Stimulated activated CD4-positive, alpha-beta T cell treated with anti-CD3 and anti-CD28 coated beads, Interleukin-4, amount 100 ng/mL, for 4 hours (primary cell): Measurements from ENCODE around the gene SHANK1.

Source experiments
- DNase-seq, 2 experiments: peaks; one replicate each; pipeline ENCODE4 v3.0.0-alpha.2; 2020

SHANK1 gene

DNA sequence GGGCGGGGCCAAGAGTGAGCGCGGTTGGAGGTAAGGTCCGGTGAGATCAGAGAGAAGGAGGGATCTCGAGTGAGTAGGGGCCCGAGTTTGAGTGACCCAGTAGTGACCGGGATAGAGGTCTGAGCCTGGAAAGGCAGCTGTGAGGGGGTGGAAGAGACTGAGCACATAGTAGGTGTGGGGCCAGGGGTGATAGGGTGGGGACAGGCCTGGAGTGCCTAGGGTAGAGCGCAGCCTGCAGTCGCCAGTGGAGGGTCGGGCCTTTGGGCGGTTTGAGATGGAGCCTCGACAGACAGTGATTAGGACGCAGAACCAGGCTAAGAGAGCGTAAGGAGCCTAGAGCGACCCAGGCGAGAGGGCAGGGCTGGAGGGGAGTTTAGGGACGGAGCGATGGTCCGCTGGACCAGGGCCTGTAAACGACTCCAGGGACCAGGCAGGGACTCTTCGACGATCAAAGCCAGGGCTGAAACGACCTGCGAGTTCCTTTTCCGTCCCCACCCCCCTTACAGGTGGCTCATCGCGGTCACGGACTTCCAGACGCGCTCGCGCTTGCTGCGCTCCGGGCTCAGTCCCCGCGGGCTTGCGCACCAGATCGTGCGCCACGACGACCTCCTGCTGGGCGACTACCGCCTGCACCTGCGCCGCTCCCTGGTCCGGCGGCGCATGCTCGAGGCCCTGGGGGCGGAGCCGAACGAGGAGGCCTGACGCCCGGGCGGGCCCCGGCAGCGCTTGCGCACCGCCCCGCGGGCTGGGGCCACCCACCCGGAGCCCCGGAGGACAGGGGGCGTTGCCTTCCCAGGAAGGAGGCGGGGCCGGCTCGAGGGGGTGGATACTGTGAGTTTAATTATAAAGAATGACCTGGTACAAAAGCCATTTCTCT, 60.9 kb downstream of the SHANK1 start:
- DNase-seq: peak; percentile 62 to 63

DNA sequence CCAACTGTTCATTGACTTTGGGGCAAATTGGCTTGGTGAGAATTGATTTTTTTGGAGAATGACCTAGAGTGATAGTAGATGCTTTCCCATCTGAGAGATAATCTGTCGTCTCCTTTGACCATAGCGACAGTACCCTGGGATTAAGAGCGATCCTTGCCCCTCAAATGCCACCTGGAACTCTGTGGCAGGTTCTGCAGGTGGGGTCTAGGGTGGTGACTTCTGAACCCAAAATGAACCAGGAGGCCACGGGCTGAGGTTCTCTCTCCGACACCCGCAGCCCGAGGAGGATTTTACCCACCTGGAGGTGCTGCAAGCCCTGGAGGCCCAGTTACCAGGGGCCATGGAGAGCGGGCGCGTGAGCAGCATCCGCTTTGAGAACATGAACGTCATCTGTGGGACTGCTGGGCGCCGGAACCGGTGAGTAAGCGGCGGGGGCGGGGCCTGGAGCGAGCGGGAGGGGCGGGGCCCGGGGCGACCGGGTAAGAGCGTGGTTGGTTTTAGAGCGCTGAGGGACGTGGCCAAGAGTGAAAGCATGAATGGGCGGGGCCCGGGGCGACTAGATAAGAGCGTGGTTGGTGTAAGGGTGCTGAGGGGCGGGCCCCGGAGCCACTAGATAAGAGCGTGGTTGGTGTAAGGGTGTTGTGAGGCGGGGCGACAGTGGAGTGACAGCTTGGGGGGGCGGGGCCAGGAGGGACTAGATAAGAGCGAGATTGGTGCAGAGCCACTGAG, 61.7 kb downstream of the SHANK1 start:
- DNase-seq: peak; percentile 83 to 86

DNA sequence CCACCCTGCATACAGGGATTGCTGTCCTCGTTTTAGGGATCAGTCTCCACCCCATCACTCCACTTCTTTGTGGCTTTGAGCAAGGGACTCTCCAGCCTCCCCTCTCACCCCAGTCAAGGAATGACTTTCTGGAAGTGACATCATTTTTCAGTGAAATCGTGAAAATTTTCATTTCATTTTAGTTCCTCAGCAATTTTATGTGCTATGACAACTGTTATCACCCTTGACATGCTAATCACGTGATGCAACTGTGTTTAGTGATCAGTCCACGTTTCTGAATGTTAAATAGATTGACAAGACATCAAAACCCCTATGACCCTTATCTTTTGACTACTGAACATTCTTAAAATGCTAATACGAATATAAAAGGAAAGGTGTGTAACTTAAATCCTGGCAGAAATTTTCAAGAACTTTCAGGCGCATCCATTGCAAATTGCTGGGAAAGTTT, 62.4 kb downstream of the SHANK1 start:
- no peak for DNase-seq

DNA sequence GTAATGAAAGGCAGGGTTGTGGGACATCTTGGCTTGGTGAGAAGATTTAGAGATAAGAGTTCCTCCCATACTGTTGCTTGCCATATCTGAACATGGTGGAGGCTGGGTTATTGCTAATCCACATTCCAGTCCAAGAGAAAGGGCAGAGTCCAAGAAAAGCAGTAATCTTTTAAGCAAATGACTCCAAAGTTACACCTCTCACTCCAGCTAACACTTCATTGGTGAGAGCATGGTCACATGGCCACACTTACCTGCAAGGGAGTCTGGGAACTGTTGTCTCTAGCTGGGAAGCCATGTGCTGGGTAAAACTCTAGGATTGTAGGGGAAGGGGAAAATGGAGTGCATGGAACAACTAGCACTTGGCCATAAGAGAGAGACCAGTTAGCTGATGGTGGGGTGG, 64.7 kb downstream of the SHANK1 start:
- DNase-seq: no peak

DNA sequence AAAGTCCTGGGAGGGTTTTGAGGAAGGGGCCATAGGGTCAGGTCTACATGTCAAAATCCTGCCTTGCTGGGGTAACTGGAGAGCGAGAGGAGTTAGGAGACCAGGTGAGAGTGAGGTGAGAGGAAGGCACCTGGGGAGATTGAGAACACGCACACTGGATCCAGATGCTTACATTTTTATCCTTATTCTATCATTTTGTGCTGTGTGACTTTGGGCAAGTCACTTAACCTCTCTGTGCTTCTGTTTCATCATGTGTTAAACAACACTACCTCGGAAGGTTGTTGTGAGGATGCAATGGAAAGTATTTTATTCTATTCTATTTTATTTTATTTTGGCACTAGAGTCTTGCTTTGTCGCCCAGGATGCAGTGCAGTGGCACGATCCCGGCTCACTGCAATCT, 66.9 kb downstream of the SHANK1 start:
- no peak for DNase-seq

DNA sequence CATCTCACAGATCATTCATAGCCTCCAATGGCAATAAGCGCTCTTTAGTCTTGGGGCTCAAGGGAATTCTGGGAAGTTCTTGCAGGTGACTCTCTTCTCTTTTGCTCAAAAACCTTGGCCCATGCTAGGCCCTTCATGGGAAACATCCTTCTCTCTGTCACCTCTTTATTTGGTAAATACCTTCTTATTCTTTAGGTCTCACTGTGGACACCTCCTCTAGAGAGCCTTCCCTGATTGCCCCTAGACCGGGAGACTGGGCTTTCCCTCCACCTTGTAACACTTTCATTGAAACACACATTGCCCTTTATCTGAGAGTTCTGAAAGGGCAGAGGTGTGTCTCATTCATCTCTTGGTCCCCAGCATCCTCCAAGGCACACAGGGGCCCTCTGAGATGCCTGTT, 68.4 kb downstream of the SHANK1 start:
- no peak for DNase-seq

DNA sequence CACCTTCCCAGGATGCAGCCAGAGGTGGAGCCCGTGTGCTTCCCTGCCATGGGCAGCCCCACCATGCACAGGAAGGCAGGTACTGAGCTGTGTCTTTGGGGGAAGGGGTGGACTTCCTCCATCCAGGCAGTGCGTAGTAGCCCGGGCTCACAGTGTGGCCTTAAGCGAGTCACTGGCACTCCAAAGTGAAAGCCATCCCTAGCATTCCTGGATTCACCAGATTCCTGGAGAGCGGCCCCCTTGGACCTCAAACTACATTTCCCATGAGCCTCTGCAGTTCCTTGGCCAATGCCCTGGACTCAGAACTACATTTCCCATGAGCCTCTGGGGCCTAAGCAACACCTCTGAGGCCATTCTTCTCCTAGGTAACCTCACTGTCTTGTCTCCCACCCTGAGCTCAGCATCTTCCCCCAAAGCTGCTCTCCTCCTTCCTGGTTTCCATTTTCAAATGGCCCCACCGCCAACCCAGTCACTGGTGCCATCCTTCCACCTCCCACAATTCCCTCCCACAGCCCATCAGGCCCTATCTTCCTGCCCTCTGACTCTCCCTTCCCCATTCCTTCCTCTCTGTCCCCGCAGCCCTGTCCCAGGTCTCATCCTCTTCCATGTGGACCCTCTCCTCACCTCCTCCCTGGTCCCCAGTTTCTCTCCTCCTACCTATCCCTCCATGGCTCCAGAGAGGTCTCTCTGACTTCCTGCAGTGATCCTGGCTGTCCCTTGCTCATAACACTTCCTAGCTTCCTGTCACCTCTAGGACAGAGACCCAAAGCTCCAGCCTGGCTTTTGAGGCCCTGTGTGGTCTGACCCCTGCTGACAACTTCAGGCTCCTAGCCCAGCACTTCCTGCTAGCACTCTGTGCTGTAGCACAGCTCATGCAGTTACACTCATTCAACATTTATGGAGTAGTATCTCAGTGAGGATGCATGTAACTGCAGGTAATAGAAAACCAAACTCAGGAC, 69.9 kb downstream of the SHANK1 start, which contains the start of gene C19orf81:
Gene C19orf81, plus strand, starts transcription at position 13 of the 959 bp plus-strand sequence. Its CDS starts 0 bp downstream, at position 13.
- no peak for DNase-seq

DNA sequence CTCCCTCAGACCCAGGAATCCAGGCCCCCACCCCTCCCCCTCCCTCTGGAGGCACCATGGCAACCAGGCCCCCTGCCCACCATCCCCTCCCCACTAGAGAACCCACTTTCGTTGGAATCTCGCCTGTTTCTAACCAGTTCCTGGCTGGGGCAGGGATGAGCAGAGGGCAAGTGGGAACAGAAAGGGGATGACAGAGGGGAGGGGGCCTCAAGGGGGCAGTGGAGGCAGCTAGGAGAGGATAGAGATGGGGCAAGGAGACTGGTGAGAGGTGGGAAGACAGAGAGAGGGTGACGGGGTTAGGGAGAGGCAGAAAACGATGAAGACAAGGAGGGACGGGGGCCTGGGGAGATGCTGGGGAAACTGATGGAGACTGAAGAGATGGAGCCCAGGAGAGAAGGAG, 70.9 kb downstream of the SHANK1 start:
- DNase-seq: no peak

DNA sequence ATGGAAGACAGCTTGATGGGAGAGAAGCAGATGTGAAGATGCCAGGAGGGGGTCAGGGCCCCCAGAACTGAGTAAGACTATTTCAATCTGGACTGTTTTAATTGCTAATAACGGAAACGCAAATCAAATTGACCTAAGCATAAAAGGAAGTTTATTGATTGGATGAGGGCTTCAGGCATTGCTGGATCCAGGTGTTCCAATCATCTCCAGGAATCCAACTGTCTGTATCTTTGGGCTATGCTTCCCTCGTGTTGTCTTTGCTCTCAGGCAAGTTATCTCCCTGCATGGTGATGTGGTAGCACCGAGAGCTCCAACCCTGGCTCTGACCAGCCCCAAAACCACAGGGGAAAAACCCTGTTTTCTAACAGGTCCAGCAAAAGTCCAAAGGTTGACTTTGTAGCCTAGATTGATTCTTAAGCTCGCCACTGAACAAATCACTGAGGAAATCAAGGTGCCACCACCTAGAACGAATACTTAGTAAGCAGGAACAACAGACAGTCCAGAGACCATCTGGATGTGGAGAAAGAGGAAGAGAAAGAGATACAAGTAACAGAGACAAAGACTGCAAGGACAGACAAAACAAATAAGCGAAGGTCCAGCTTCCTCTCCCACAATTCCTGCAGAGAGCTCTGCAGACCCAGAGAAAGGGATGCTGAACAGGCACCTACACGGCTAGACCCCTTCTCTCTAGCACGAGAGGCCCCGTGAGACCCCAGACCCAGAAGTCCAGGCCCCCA, 71.6 kb downstream of the SHANK1 start:
- no peak for DNase-seq

DNA sequence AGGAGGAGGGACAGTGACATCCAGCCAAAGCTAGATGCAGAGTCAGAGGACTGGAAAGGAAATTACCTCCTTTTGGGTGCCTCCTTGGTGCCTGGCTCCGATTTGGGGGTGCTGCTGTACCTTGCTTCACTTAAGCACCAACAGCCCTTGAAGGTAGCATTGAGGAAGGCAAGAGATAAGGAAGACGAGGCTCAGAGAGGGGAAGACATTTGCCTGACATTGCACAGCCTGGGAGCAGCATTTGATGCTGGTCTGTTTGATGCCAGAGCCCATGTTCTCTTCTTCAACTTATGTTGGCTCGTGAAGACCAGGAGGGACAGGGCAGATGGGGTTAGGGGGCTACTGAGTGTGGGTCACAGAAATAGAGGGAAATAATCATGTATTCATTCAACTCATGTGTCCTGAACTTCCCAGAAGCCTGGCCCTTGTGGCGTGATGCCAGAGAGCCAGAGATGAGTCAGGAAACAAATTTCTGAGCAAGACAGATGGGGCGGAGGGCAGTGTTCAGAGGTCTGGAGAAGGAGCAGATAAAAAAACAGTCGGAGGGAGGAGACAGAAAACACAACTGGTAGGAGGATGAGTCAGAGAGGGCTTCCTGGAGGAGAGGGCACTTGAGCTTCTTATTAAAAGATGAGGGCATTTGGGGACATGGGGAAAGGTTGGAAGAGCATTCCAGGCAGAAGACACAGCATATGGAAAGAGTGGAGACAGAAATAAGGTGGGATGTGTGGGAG, 73.4 kb downstream of the SHANK1 start:
- DNase-seq: no peak

DNA sequence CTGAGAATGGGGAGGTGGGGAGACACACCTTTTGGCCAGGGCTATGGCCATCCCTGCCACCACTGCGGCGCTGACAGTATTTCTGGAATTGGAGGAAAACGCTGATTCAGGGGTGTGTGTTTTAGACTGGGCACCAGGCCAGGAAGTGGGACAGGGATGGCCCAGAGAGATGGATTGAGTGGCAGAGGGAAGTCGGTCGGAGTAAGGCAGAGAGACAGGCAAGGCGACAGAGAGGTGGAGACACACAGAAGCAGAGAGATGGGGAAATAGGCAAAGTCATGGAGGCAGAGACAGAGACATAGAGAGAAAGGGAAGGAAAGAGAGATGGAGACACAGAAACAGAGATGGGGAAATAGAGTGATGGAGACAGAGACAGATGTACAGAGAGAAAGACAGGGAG, 74.5 kb downstream of the SHANK1 start:
- DNase-seq: no peak

DNA sequence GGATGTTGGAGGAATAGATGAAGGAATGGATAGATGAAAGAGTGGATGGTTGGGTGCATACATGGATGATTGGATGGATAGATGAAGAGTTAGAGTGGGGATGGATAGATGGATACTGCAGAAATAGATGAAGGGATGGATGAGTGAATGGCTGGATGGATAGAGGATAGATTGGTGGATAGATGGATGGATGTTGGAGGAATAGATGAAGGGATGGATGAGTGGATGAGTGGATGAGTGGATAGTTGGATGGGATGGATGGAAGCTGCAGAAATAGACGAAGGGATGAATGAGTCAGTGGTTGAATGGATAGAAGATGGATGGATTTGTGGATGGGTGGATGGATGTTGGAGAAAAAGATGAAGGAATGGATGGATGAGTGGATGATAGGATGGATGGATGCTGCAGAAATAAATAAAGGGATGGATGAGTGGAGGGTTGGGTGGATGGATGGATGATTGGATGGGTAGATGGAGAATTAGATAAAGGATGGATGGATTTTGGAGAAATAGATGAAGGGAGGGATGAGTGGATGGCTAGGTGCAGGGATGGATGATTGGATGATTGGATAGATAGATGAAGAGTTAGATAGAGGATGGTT, 75.2 kb downstream of the SHANK1 start:
- no peak for DNase-seq

DNA sequence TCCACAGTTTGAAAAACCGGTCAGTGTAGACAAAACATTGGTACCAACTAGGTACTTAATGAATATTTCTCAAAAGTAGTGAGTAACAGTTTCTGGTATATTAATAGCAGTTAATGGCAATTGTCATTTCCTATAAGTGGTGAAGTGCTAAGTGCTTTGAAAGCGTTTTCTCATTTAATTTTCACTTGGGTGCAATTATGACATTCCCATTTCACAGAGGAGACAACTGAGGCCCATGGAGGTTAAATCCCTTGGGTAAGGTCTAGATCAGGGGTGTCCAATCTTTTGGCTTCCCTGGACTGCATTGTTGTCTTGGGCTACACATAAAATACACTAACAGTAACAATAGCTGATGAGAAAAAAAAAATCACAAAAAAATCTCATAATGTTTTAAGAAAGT, 79.2 kb downstream of the SHANK1 start:
- no peak for DNase-seq

DNA sequence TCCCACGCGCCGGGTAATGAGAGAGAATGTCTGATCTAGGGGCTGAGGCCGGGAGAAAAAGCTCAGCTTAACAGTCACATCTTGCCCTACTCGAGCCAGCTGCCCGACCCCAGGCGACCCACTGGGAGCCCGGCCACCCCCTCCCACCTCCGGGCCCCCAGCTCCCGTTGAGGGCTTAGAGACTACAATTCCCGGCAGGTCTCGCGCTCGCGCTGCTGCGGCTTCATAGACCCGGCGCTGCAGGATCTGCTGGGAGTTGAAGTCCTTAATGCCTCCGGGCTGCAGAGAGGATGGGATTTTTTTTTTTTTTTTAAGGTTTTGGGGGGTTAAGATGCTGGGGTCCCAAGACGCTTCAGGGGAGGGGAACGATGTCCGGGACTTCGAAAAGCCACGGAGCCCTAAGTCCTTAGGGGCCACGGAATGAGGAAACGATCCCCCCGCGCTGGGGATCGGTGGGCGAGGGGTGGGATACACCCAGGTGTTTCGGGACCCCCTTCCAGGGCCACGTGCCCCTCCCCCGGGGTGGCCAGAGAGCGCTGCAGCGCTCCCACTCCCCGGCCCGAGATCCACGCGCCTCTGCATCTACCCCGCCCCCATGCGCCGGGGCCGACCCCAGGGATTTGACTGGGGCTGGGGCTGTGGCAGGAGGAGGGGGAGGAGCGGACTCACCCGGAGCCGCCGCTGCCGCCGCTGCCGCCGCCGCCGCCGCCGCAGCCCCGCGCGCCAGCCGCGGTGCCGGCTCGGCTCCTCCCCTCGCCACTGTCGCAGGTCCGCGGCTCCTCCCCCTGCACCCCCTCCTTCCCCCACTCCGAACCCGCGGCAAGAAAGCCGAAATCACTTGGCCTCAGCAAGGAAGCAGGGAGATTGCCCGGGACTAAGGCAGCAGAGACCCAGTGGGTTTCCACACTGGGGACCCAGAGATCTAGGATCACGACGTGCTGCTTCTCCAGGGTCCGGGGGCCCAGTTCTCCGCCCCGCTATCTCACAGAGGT, 80.2 kb downstream of the SHANK1 start, which contains the start of gene SYT3:
Gene SYT3, minus strand, starts transcription at position 761 of the 992 bp plus-strand sequence. CDS start 2,470 bp downstream, outside the sequence.
- DNase-seq: peak; percentile 30 to 48

DNA sequence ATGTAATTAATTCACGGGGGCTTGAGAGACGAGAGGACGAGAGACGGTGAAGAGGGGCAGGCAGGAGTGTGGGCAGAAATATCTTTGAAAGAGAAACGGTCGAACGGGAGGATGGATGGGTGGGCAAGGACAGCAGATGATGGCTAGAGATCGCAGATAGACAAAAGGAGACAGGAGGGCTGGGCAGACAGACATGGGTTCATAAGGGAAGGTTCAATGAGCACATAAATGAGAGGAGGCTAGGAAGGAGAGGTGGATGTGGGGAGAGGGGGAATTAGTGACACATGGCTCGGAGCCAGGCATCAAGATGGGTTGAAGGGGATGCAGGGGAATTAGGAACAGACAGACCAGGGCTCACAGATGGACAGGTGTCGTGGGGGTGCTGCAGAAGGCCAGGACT, 81.0 kb downstream of the SHANK1 start:
- DNase-seq: no peak

DNA sequence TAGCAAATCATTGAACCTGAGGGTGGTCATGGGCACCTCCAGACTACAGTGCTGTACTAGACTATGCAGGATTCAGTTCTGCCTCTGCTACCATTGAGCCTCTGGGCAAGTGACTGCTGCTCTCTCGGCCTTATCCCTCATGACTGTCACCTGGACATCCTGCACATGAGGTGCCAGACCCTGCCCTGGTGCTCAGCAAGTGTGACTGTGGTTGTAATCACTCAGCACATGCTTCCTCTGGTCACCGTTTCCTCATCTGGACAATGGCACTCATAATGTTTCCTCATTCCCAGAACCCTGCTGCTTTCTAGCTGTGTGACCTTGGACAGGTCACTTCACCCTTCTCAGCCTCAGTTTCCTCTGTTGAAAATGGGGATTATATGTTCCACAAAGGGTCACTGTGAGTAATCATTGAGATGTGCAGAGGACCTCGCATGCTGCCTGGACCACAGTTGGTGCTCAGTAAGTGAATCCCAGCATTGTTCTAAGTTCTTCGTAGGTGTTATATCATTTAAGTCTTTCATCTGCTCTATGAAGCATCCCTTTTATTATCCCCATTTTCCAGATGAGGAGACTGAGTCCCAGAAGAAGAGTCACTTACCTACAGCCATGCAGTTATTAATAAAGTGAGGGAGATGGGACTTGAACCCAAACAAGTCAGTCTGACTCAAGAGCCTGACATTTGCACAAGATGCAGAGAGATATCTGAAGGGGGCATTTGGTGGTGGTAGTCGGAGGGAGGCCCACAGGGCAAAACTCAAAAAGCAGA, 83.1 kb downstream of the SHANK1 start:
- no peak for DNase-seq

DNA sequence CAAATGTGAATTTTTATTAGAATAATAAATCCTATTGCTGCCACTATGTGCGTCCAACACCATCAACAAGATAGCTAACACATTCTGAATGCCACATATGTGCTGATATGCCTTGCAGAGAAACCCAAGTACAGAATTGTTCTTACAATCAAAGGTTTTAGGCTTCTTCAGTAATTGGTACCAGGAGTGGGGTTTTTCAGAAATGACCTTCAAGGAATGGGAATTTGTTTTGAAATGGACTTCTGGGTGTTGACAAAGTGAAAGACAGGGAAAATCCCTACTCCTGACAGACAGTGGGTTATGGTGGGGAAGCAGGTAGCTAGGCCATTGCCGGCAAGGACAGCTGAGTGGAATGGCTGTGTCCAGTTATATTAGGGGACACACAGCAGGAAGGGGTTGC, 85.6 kb downstream of the SHANK1 start:
- no peak for DNase-seq

DNA sequence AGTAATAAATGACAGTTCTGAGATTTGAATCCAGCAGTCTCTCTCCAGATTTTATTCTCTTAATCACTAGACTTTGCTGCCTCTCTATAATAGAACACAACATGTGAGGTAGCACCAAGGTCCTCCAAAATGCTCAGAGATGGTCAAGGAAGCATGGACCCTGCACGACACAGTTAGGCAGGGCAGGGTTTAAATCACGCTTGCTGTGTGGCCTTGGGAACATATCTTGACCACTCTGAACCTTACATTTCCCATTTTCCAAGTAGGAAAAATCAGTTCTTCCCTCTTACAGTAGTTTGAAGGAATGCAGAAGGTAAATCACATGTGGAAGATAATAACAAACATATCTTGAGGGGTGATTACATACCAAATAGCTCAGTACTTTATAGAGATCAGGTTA, 86.2 kb downstream of the SHANK1 start:
- DNase-seq: no peak
